Panc1 (cell line): Measurements from ENCODE around the gene EVI5.

Source experiments
- POLR2AphosphoS5 ChIP-seq: IDR thresholded peaks from 2 replicates; pipeline ENCODE4 v1.6.1; 2012; ENCODE audit warnings: mild to moderate bottlenecking, low read depth, low read length, moderate library complexity
- TF ChIP-seq, protein P1 (sequence below): fragments of 450-650 bp; IDR thresholded peaks from 2 replicates; pipeline ENCODE4 v1.5.1; 2017; ENCODE audit warnings: mild to moderate bottlenecking

DNA sequence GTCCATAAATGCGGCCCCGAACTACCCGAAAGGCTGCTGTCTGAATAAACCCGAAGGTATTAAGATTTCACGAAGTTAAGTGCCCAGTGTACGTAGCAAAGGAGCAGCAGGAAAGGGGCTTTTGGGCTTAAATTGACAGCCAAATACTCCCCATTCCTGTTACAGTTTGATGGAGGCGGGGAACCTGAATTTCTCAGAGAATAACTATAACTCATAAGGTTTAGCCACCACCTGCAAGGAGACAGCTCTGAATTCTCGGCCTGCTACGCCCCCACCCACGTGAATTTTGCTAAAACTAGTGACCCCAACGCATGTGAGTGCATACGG lies 303.3 kb downstream of the EVI5 start:
- TF ChIP-seq, protein P1, sequence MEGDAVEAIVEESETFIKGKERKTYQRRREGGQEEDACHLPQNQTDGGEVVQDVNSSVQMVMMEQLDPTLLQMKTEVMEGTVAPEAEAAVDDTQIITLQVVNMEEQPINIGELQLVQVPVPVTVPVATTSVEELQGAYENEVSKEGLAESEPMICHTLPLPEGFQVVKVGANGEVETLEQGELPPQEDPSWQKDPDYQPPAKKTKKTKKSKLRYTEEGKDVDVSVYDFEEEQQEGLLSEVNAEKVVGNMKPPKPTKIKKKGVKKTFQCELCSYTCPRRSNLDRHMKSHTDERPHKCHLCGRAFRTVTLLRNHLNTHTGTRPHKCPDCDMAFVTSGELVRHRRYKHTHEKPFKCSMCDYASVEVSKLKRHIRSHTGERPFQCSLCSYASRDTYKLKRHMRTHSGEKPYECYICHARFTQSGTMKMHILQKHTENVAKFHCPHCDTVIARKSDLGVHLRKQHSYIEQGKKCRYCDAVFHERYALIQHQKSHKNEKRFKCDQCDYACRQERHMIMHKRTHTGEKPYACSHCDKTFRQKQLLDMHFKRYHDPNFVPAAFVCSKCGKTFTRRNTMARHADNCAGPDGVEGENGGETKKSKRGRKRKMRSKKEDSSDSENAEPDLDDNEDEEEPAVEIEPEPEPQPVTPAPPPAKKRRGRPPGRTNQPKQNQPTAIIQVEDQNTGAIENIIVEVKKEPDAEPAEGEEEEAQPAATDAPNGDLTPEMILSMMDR = no peak
- no peak for TF ChIP-seq POLR2AphosphoS5
